H7 (cell line): ENCODE data around the gene CARD11. TPM values are rescaled to one million over a fixed set of nuclear protein-coding genes. Genes with fewer than 3 reads are reported as not detected.
A peak's percentile ranks its signal among the peaks of the same experiment; 100 is the strongest.
"Not testable (repeated sequence)": the region's sequence is repeated elsewhere in the genome, so short reads cannot be mapped to it uniquely, and the experiment has no call there.

Experiments
- DNase-seq: peaks from one replicate; pipeline ENCODE4 v3.0.0; 2012
- H3K27me3 ChIP-seq: 2 replicates; pipeline ENCODE4 v1.6.0; 2011; ENCODE audit warnings: mild to moderate bottlenecking, low read length; ENCODE audit not compliant: control insufficient read depth, insufficient read depth
- H3K36me3 ChIP-seq: replicated peaks from 2 replicates; pipeline ENCODE4 v1.5.1; 2011; ENCODE audit warnings: low read length; ENCODE audit not compliant: control insufficient read depth, insufficient read depth
- H3K4me3 ChIP-seq: 2 replicates; pipeline ENCODE4 v1.5.1; 2011; ENCODE audit warnings: low read depth, mild to moderate bottlenecking, control low read depth, low read length, moderate library complexity; ENCODE audit not compliant: insufficient read depth
- total RNA-seq: library from RNA; depleted of rRNA; stranded (reverse); fragments of >200 nt; shearing (Covaris generic); gene quantifications from 2 replicates; pipeline ENCODE4 v1.2.3, GENCODE V29; 2014

The CARD11 gene
- total RNA-seq, 1 experiment from 2014 or later, result 32.7 TPM

DNA sequence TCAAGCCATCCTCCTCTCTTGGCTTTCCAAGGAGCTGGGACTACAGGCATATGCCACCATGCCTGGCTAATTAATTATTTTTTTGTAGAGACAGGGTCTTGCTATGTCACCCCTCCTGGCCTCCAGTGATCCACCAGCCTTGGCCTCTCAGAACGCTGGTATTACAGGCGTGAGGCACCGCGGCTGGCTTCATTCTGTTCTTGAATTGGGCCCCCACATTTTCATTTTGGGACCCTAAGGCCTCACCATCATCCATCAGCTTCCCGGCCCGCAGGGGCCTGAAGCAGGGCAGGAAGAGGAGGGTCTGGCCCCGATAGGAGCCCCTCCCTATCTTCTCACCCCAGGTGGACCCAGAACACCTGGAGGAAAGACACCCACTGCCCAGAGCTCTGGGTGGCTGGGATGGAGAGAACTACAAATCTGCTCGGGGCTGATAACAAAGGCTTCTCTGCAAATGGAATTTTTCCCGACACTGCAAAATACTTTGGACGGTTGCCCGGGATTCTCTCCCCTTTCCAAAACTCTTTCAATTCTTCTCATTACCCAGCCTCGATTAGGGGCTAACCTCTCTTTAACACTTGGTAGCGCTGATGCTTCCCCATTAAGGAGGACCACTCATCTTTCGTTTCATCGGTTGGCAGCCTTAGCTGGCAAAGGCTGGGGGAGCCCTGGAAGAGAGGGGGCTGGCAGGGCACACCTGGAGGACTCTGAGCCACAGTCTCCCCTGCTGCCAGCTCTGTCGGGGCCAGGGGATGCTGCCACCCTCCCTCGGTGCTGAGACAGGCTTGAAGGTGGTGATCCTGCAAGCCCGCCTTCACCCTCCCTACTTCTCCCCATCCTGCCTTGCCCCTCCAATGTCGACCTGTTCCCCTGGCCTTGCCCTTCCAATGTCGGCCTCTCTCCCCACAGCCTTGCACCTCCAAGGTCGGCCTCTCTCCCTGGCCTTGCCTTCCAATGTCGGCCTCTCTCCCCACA is 118.5 kb downstream of the CARD11 start:
- DNase-seq, result no peak
- no peak overlapping the region for H3K4me3 ChIP-seq
- H3K36me3 ChIP-seq, result peaks cover 1% of the 10 kb centered on the region; the same call in 1 of the 2 replicates
- no peaks in the 10 kb centered on the region for H3K27me3 ChIP-seq

GRCh38 chr7:2923886-2924574 is 119.6 kb downstream of the CARD11 start:
- H3K36me3 ChIP-seq, result peaks cover 1% of the 10 kb centered on the region
- no peak overlapping the region for H3K4me3 ChIP-seq
- DNase-seq, result no peak
- H3K27me3 ChIP-seq, result no peaks in the 10 kb centered on the region

GRCh38 chr7:2923291-2923781 is 120.3 kb downstream of the CARD11 start:
- no peak overlapping the region for H3K4me3 ChIP-seq
- peaks cover 3% of the 10 kb centered on the region for H3K36me3 ChIP-seq
- no peaks in the 10 kb centered on the region for H3K27me3 ChIP-seq
- DNase-seq, result no peak

DNA sequence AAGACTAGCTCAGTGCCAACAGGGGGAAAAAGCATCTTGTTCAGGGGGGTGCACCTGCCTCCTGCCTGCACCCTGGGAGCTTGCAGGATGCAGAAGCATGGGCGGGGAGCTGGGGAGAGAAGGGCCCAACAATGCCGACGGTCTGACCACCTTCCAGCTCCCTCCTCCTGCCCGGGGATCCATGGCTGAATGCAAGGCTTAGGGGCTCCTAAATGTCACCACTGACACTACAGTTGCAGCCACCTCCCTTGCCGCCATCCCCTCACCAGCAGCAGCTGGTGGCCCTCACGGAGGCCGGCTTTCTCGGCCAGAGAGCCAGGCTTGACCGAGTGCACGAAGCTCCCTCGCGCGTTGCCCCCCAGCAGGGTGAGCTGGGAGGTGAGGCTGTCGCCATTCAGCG is 120.8 kb downstream of the CARD11 start:
- Histone ChIP-seq H3K27me3 (no peaks in the 10 kb centered on the region), H3K4me3 (no peak overlapping the region), H3K36me3 (peaks cover 3% of the 10 kb centered on the region)
- no peak for DNase-seq

DNA sequence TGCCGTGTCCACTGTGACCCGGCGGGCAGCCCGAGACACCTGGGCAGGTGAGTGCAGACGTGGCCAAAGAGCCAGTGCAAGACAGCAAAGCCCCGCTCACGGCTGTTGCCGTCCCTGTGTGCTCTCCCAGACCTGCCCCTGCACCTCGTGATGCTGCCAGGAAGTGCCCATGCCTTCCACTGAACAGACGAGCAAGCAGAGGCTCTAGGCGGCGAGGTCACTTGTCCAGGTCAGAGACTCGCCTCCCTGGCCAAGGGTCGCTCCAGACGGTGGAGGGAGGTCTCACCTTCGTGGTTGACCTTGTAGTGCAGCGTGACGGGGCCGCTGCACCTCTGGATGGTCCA is 121.3 kb downstream of the CARD11 start:
- peaks cover 3% of the 10 kb centered on the region for H3K36me3 ChIP-seq
- no peaks in the 10 kb centered on the region for H3K27me3 ChIP-seq
- H3K4me3 ChIP-seq, result no peak overlapping the region
- no peak for DNase-seq

DNA sequence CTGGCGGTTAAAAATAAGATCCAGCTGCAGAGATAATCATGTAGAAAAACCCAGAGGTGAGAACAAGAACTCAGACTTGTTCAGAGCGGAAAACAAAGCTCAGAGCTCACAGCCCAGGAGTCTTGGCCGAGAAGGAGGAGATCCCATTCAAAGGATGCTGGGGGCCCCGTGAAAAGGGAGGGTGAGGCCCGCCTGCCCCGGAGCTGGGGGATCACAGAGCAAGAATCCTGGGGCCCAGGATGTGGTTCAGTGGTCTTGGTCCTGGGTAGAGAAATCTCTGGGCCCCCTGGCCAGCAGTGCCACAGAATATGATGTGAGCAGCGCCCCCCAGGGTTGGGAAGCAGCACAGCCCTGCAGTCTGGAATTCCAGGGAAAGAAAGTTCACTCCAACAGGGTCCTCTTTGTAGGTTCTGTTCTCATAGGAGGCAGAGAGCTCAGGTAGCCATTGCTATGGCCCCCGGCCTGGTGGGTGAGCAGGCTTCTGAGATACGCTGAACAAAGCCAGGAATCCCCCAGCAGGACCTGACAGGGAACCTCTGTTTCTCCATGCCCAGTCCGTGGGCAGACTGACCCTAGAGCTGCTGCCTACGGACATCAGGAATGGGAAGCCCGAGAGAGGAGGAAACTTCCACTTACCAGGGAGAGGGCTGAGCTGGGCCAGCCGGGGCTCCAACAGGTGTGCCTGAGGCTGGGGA is 121.9 kb downstream of the CARD11 start:
- H3K4me3 ChIP-seq, result no peak overlapping the region
- no peaks in the 10 kb centered on the region for H3K27me3 ChIP-seq
- DNase-seq, result peak; percentile 91
- peaks cover 3% of the 10 kb centered on the region for H3K36me3 ChIP-seq

DNA sequence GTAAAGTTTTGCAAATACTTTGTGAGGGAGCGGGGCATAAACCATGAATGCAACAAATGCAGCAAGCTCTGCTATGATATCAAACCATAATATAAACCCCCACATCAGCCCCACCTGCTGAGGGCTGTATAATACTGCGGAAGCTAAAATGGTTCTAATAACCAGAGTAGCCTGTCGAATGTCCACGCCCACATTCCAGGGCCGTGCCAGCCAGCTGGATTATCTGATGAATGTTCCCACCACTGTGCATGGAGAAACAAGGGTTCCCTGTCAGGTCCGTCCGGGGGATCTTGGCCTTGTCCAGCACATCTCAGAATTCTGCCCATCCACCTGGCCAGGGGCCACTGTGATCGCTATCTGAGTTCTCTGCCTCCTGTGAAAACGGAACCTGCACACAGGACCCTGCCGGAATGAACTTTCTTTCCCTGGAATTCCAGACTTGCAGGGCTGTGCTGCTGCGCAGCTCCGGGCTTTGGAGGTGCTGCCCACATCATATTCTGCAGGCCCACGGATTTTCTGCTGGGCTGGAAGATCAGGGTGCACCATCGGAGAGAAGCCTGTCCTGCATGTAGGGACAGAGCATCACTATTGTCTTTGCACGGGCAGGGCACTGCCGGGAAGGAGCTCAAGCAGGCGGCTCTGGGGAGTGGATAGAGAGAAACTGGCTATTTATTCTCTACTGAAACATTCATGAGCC is 122.6 kb downstream of the CARD11 start:
- no peak for DNase-seq
- H3K4me3 ChIP-seq, result no peak overlapping the region
- no peaks in the 10 kb centered on the region for H3K27me3 ChIP-seq
- H3K36me3 ChIP-seq, result peaks cover 3% of the 10 kb centered on the region

GRCh38 chr7:2920480-2920879 is 123.2 kb downstream of the CARD11 start:
- H3K27me3 ChIP-seq, H3K4me3 ChIP-seq, DNase-seq, H3K36me3 ChIP-seq: not testable (repeated sequence)

DNA sequence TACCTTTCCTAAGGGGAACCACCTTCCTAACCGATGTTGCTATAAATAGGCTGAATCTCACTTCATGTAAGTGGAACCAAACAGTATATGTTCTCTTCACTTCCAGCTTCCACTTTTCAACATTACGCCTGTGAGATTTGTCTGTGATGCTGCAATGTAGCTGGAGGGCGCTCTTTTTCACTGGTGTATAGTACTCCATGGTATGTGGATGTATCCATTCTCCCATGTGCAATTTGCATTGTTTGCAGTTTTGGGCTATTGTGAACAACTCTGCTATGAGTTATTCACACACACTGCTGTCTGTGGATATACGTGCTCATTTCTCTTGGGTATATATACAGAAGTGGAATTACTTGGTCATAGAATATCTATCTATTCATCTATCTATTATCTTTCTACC is 123.6 kb downstream of the CARD11 start:
- Histone ChIP-seq H3K4me3 (no peak overlapping the region), H3K27me3 (no peaks in the 10 kb centered on the region), H3K36me3 (peaks cover 3% of the 10 kb centered on the region)
- no peak for DNase-seq

GRCh38 chr7:2919256-2919655 is 124.4 kb downstream of the CARD11 start:
- no peak overlapping the region for H3K4me3 ChIP-seq
- H3K27me3 ChIP-seq, result no peaks in the 10 kb centered on the region
- no peak for DNase-seq
- H3K36me3 ChIP-seq, result peaks cover 3% of the 10 kb centered on the region

GRCh38 chr7:2918406-2918805 is 125.3 kb downstream of the CARD11 start:
- DNase-seq, result no peak
- H3K36me3 ChIP-seq, result peaks cover 3% of the 10 kb centered on the region
- H3K4me3 ChIP-seq, result no peak overlapping the region
- H3K27me3 ChIP-seq, result no peaks in the 10 kb centered on the region

- no peak for DNase-seq
- peaks cover 2% of the 10 kb centered on the region for H3K36me3 ChIP-seq
- no peak overlapping the region for H3K4me3 ChIP-seq
- H3K27me3 ChIP-seq, result no peaks in the 10 kb centered on the region
Observed at GRCh38 chr7:2915023-2915422, 128.6 kb downstream of the CARD11 start.

DNA sequence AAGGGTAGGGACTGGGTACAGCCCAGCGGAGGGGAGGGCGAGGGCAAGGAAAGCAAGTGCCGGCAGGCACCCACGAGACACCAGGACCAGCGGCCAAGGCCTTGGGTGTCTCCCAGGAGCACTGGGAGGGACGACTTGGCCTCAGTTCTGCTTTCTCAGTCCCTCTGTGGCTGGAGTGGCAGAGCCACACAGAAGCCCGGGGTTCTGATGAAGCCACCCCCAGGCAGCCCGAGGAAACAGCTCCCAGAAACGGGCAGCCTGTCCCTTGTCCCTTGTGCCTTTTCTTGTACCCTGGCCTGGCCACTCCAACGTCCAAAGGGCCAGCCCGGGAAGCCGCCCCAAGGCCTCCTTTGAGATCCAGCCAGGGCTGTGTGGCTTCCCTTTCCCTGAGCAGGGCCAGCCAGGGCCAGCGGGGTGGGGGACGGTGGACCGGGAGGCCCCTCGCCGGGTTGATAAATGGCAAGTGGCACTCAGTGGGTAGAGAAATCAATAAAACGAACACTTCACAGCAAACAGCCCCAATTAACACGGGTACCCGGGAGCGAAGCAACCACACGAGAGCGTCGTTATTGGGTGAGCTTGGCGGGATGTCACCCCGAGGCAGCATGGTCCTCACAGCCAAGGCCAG is 129.8 kb downstream of the CARD11 start:
- peak; percentile 57 for DNase-seq
- peaks cover under 1% of the 10 kb centered on the region for H3K36me3 ChIP-seq
- no peak overlapping the region for H3K4me3 ChIP-seq
- no peaks in the 10 kb centered on the region for H3K27me3 ChIP-seq
